ENCODE data around the gene SGMS1. TPM values are rescaled to one million over a fixed set of nuclear protein-coding genes. Genes with fewer than 3 reads are reported as not detected.

Gene SGMS1
- polyA plus RNA-seq, 1 donor from 2014 or later = 8.0 TPM

DNA sequence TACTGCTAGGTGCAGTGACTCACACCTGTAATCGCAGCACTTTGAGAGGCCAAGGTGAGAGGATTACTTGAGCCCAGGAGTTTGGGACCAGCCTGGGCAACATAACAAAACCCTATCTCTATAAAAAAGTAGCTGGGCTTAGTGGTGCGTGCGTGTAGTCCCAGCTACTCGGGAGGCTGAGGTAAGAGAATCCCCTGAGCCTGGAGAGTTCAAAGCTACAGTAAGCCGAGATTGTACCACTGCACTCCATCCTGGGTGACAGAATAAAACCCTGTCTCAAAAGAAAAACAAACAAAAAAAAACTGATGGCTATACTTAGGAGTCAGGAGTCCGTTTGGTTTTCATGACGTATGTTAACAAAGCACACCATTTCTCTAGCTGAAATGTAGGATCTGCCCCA is 2.9 kb downstream of the SGMS1 start:
- Histone ChIP-seq H3K4me3 (ENCODE audit: low read length) (no peak overlapping the region), H3K79me2 (replicated peaks; ENCODE audit: insufficient read depth, low read length) (peaks cover 20% of the 10 kb centered on the region), H4K20me1 (ENCODE audit: insufficient read depth) (no peaks in the 10 kb centered on the region), H2AFZ (ENCODE audit: low read depth, low read length) (no peak overlapping the region), H3K9me3 (ENCODE audit: low read length) (no peaks in the 10 kb centered on the region), H3K27ac (ENCODE audit: low read length) (no peak overlapping the region), H3K9ac (ENCODE audit: low read length) (no peak overlapping the region), H3K9me2 (ENCODE audit: insufficient read depth, low read length) (no peaks in the 10 kb centered on the region), H3K36me3 (ENCODE audit: insufficient read depth, low read length) (no peaks in the 10 kb centered on the region), H3K27me3 (ENCODE audit: insufficient read depth, low read depth, low read length) (no peaks in the 10 kb centered on the region), H3F3A (ENCODE audit: insufficient read depth, low read length, poor library complexity, severe bottlenecking) (peaks cover 3% of the 10 kb centered on the region), H3K4me2 (ENCODE audit: low read length) (no peak overlapping the region)
- TF ChIP-seq RAD21 (conservative IDR thresholded peaks at IDR 0.05) (no peak), MXI1 (conservative IDR thresholded peaks at IDR 0.05; ENCODE audit: poor library complexity, severe bottlenecking) (no peak), POLR2AphosphoS5 (IDR thresholded peaks at IDR 0.05) (no peak), REST (IDR thresholded peaks at IDR 0.05; ENCODE audit: borderline replicate concordance) (no peak), TAF1 (IDR thresholded peaks at IDR 0.05; ENCODE audit: low read depth) (no peak), EZH2 (IDR thresholded peaks at IDR 0.05; ENCODE audit: borderline replicate concordance, insufficient read depth, low read length, poor library complexity, severe bottlenecking) (no peak), EP300 (conservative IDR thresholded peaks at IDR 0.05; ENCODE audit: poor library complexity, severe bottlenecking) (no peak)
- TF ChIP-seq, protein P1, sequence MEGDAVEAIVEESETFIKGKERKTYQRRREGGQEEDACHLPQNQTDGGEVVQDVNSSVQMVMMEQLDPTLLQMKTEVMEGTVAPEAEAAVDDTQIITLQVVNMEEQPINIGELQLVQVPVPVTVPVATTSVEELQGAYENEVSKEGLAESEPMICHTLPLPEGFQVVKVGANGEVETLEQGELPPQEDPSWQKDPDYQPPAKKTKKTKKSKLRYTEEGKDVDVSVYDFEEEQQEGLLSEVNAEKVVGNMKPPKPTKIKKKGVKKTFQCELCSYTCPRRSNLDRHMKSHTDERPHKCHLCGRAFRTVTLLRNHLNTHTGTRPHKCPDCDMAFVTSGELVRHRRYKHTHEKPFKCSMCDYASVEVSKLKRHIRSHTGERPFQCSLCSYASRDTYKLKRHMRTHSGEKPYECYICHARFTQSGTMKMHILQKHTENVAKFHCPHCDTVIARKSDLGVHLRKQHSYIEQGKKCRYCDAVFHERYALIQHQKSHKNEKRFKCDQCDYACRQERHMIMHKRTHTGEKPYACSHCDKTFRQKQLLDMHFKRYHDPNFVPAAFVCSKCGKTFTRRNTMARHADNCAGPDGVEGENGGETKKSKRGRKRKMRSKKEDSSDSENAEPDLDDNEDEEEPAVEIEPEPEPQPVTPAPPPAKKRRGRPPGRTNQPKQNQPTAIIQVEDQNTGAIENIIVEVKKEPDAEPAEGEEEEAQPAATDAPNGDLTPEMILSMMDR (IDR thresholded peaks at IDR 0.05; ENCODE audit: poor library complexity, severe bottlenecking) = no peak

- H3K4me3 ChIP-seq (ENCODE audit: low read length) = no peak overlapping the region
Observed at GRCh38 chr10:50619882-50620281, 3.9 kb downstream of the SGMS1 start.

More at GRCh38 chr10:50619882-50620281, 3.9 kb downstream of the SGMS1 start:
- no peaks in the 10 kb centered on the region for H3K27me3 ChIP-seq (ENCODE audit: insufficient read depth, low read depth, low read length)
- no peak overlapping the region for H3K9ac ChIP-seq (ENCODE audit: low read length)
- no peaks in the 10 kb centered on the region for H4K20me1 ChIP-seq (ENCODE audit: insufficient read depth)
- no peaks in the 10 kb centered on the region for H3F3A ChIP-seq (ENCODE audit: insufficient read depth, low read length, poor library complexity, severe bottlenecking)
- H2AFZ ChIP-seq (ENCODE audit: low read depth, low read length) = no peak overlapping the region
- no peak overlapping the region for H3K27ac ChIP-seq (ENCODE audit: low read length)
- H3K36me3 ChIP-seq (ENCODE audit: insufficient read depth, low read length) = no peaks in the 10 kb centered on the region
- no peaks in the 10 kb centered on the region for H3K9me2 ChIP-seq (ENCODE audit: insufficient read depth, low read length)
- H3K79me2 ChIP-seq (replicated peaks; ENCODE audit: insufficient read depth, low read length) = peaks cover 23% of the 10 kb centered on the region
- H3K9me3 ChIP-seq (ENCODE audit: low read length) = no peaks in the 10 kb centered on the region
- TF ChIP-seq TAF1 (IDR thresholded peaks at IDR 0.05; ENCODE audit: low read depth) (no peak), EZH2 (IDR thresholded peaks at IDR 0.05; ENCODE audit: borderline replicate concordance, insufficient read depth, low read length, poor library complexity, severe bottlenecking) (no peak), SMC3 (conservative IDR thresholded peaks at IDR 0.05; ENCODE audit: poor library complexity) (no peak), RAD21 (conservative IDR thresholded peaks at IDR 0.05) (no peak), MXI1 (conservative IDR thresholded peaks at IDR 0.05; ENCODE audit: poor library complexity, severe bottlenecking) (no peak), REST (IDR thresholded peaks at IDR 0.05; ENCODE audit: borderline replicate concordance) (no peak), EP300 (conservative IDR thresholded peaks at IDR 0.05; ENCODE audit: poor library complexity, severe bottlenecking) (no peak), POLR2AphosphoS5 (IDR thresholded peaks at IDR 0.05) (no peak)
- TF ChIP-seq, protein P1 (IDR thresholded peaks at IDR 0.05; ENCODE audit: poor library complexity, severe bottlenecking) = no peak
- no peak overlapping the region for H3K4me2 ChIP-seq (ENCODE audit: low read length)

Data from neural cell (in vitro differentiated cells).